K562 (cell line): ENCODE data around the gene FTH1. TPM values are rescaled to one million over a fixed set of nuclear protein-coding genes. Genes with fewer than 3 reads are reported as not detected.

Source experiments
- ARID3B ChIP-seq: fragments of 250-450 bp; sonication (Bioruptor Pico); IDR thresholded peaks from 2 replicates; pipeline ENCODE4 v1.4.0; 2020; ENCODE audit warnings: borderline replicate concordance
- CCNT2 ChIP-seq: IDR thresholded peaks from 2 replicates; pipeline ENCODE4 v1.6.1; 2011; ENCODE audit warnings: borderline replicate concordance, low read depth, mild to moderate bottlenecking, moderate library complexity, mixed read lengths, low read length; ENCODE audit not compliant: insufficient read length; ENCODE audit errors: extremely low read depth
- CHD7 ChIP-seq: fragments of 200-600 bp; sonication (generic); IDR thresholded peaks from one replicate; pipeline ENCODE4 v1.6.1; 2012; ENCODE audit warnings: mild to moderate bottlenecking, low read depth, low read length, inconsistent platforms
- ERF ChIP-seq: fragments of 450-650 bp; formaldehyde crosslinking; IDR thresholded peaks from 2 replicates; pipeline ENCODE4 v1.4.0; 2020; ENCODE audit warnings: mild to moderate bottlenecking, mixed read lengths
- PATZ1 ChIP-seq: fragments of 250-450 bp; sonication (Bioruptor Pico); IDR thresholded peaks from 2 replicates; pipeline ENCODE4 v1.5.0; 2020; ENCODE audit warnings: mild to moderate bottlenecking, borderline replicate concordance
- SNIP1 ChIP-seq: fragments of 450-650 bp; IDR thresholded peaks from 2 replicates; pipeline ENCODE4 v1.7.1; 2017; ENCODE audit warnings: low read depth, mild to moderate bottlenecking
- ZBTB11 ChIP-seq, 3 experiments: fragments of 200-800 bp in 1 of 3; fragments of 250-450 bp in 1 of 3; fragments of 450-650 bp in 1 of 3; sonication (Bioruptor Pico) in 1 of 3; sonication (Bioruptor generic) in 1 of 3; formaldehyde crosslinking in 1 of 3; IDR thresholded peaks; 2 replicates each; pipeline versions ENCODE4 v1.6.1 to v1.8.0; 2016 to 2022; ENCODE audit warnings: mild to moderate bottlenecking in 2 of 3, missing genetic modification characterization in 2 of 3, missing compliant biosample characterization in 1 of 3, moderate library complexity in 1 of 3
- ZC3H4 ChIP-seq: sonication (generic); formaldehyde crosslinking; IDR thresholded peaks from 2 replicates; pipeline ENCODE4 v1.9.0; 2021; ENCODE audit warnings: missing genetic modification reagents, borderline replicate concordance
- polyA plus RNA-seq, 8 experiments: library from polyadenylated mRNA; depleted of rRNA in 4 of 8; stranded (reverse) in 5 of 8; unstranded in 3 of 8; fragments of >200 nt; fragmentation: Nextera tagmentation in 2 of 8; fragmentation: Illumina TruSeq in 1 of 8; extraction: Ambion mirVana in 2 of 8; extraction: Trizol in 1 of 8; gene quantifications; 2 replicates each; pipeline versions ENCODE4 v1.2.1 to v1.2.3, GENCODE V29; 2011 to 2014; ENCODE audit warnings: inconsistent platforms in 1 of 8, missing spikeins in 1 of 8
- total RNA-seq, 7 experiments: library from RNA; depleted of rRNA in 6 of 7; stranded (reverse); fragments of >200 nt in 6 of 7; fragmentation: Illumina TruSeq in 2 of 7; extraction: Trizol in 2 of 7; gene quantifications; 2 replicates each; pipeline versions ENCODE4 v1.2.1 to v1.2.3, GENCODE V29; 2011 to 2021; ENCODE audit warnings: low replicate concordance in 1 of 7

FTH1 gene
- total and polyA plus RNA-seq, 9 of the 15 experiments (the other 6 are each of a cell fraction or from before 2014, with no cell fraction given): 370 to 3,146 (median 802) TPM

GRCh38 chr11:61963016-61963281 is 4.5 kb downstream of the FTH1 start (continued):
- TF ChIP-seq ZBTB11 (CRISPR knock-in tag; IDR thresholded peaks at IDR 0.05): no peak
- 0 out of 2 replicates have a peak, but pooled peaks have one; percentile 76 for TF ChIP-seq ERF
- TF ChIP-seq CCNT2: no peak
- peak; percentile 80 for TF ChIP-seq PATZ1 (CRISPR knock-in tag)
- TF ChIP-seq ZC3H4 (CRISPR knock-in tag): peak; percentile 1; the same call in 1 of the 2 replicates
- TF ChIP-seq SNIP1: no peak
- TF ChIP-seq CHD7: peak; percentile 19
- no peak for TF ChIP-seq ARID3B
